Measurements from ENCODE around the gene DIPK1B. TPM values are rescaled to one million over a fixed set of nuclear protein-coding genes. Genes with fewer than 3 reads are reported as not detected.

The DIPK1B gene
- polyA plus RNA-seq, 2 donors: 1.6 to 2.5 TPM

DNA sequence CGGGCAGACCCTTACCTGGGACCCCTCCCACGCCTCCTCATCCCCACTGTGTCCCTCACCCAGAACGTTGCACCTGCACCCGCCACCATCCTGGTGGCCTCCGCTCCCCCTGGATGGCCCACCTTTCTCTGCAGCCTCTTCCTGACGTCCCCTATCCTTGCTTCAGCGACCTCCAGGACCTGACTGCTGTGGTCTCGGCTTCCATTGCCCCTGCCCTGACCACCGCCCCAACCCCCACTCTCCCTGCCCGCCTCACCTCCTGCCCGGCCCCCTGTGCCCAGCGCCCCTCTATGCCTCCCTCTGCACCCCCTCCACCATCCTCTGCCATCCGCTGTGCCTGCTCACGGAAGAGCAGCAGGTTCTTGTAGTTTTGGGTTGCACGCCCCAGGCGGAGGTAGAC lies 28.1 kb downstream of the DIPK1B start:
- H3K36me3 ChIP-seq (ENCODE audit: control insufficient read depth in 2 of 2, insufficient read depth in 2 of 2, low read length in 1 of 2): no peaks in the 10 kb centered on the region
- WGBS, 2 donors: 76 to 79% methylated on average over 16 of the region's 16 CpGs
- H3K27ac ChIP-seq (ENCODE audit: low read depth in 2 of 2, low read length in 1 of 2): no peak overlapping the region
- no peaks in the 10 kb centered on the region for H3K27me3 ChIP-seq (ENCODE audit: control insufficient read depth in 1 of 2, insufficient read depth in 2 of 2, low read length in 2 of 2)
- peaks cover 11 to 16% of the 10 kb centered on the region in 2 donors for H3K4me1 ChIP-seq (ENCODE audit: control insufficient read depth in 2 of 2, insufficient read depth in 2 of 2, low read length in 1 of 2)
- H3K9me3 ChIP-seq (ENCODE audit: control insufficient read depth in 2 of 2, insufficient read depth in 1 of 2, low read depth in 1 of 2, low read length in 1 of 2): no peaks in the 10 kb centered on the region
- H3K4me3 ChIP-seq (ENCODE audit: low read depth in 1 of 2, low read length in 2 of 2): no peak overlapping the region

DNA sequence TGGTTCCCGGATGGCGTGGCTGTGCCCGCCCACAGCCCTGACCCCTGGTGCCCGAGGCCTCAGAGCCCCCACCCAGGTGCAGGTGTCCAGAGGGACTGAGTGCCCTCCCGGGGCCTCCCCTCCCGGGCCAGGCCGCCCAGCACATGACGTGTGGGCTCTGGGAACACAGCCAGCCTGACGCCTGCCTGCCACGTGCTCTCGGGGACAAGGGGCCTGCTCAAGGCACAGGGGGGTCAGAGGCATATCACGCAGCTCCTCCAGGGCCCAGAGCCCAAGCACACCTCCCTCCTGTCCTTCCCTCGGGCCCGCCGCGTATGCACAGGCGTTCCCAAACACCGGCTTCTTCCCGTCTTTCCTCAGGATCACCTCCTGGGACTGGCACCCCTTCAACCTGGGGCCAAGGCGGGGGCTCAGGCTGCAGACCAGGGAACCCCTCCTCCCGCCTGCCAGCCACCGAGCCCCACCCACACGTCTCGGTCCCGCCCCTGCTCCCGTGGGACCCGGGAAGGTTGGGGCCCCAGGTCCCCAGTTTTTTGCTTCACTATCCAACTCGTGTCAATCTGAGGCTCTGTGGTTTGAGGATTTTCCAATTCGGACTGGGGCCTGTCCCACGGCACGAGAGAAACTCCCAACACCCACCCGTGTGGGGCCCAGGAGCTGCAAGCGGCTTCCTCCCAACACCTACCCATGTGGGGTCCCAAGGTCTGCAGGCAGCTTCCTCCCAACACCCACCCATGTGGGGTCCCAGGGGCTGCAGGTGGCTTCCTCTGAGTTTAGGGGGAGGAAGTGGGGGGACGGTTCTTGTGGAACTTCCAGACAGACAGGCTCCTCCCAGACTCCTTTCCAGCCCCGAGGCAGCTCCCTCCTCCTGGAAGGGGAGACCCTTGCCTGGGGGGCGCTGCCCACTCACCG lies 28.9 kb downstream of the DIPK1B start:
- Histone ChIP-seq H3K4me3 (ENCODE audit: low read depth in 1 of 2, low read length in 2 of 2) (peak overlapping the region in 1 of 2 donors; percentile 26), H3K27ac (ENCODE audit: low read depth in 2 of 2, low read length in 1 of 2) (no peak overlapping the region), H3K4me1 (ENCODE audit: control insufficient read depth in 2 of 2, insufficient read depth in 2 of 2, low read length in 1 of 2) (peaks cover 11 to 16% of the 10 kb centered on the region in 2 donors), H3K27me3 (ENCODE audit: control insufficient read depth in 1 of 2, insufficient read depth in 2 of 2, low read length in 2 of 2) (no peaks in the 10 kb centered on the region), H3K9me3 (ENCODE audit: control insufficient read depth in 2 of 2, insufficient read depth in 1 of 2, low read depth in 1 of 2, low read length in 1 of 2) (no peaks in the 10 kb centered on the region), H3K36me3 (ENCODE audit: control insufficient read depth in 2 of 2, insufficient read depth in 2 of 2, low read length in 1 of 2) (no peaks in the 10 kb centered on the region)
- WGBS, 2 donors: 16 to 20% methylated on average over 37 of the region's 37 CpGs

DNA sequence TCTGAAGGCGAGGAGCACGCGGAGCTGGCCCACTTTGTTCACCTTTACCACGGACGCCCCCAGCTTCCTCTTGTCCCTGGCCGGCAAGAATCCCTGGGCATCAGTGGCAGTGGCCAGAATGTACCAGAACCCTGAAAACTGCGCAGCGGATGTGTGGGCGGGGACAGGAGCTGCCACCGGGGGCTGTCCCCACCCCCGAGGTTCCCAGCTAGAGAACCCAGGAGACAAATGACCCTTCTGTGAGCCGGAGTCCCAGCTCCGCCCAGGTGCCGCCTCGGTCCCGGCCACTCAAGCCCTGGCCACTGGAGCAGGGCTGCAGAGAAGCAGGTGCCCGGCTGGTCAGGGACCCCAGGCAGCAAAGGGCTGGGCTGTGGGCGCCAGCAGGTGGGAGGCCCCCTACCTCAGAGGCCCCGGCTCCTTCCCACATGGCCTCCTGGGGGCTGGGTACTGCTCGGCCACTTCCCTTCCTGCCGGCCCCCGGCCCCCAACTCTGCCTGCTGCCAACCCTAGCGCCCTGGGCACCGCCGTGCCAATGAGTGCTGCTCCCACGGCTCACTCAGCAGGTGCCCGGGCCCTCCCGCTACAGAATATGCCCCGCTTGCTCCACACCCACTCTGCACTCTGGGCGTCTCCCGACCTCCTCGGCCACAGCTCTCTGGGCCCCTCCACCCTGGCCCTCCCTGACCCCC lies 29.7 kb downstream of the DIPK1B start:
- H3K9me3 ChIP-seq (ENCODE audit: control insufficient read depth in 2 of 2, insufficient read depth in 1 of 2, low read depth in 1 of 2, low read length in 1 of 2): no peaks in the 10 kb centered on the region
- 18 to 21% methylated on average over 32 of the region's 32 CpGs for WGBS, 2 donors
- no peaks in the 10 kb centered on the region for H3K27me3 ChIP-seq (ENCODE audit: control insufficient read depth in 1 of 2, insufficient read depth in 2 of 2, low read length in 2 of 2)
- no peak overlapping the region for H3K27ac ChIP-seq (ENCODE audit: low read depth in 2 of 2, low read length in 1 of 2)
- H3K4me3 ChIP-seq (ENCODE audit: low read depth in 1 of 2, low read length in 2 of 2): peak overlapping the region in 1 of 2 donors; percentile 26
- peaks cover 12 to 16% of the 10 kb centered on the region in 2 donors for H3K4me1 ChIP-seq (ENCODE audit: control insufficient read depth in 2 of 2, insufficient read depth in 2 of 2, low read length in 1 of 2)
- H3K36me3 ChIP-seq (ENCODE audit: control insufficient read depth in 2 of 2, insufficient read depth in 2 of 2, low read length in 1 of 2): no peaks in the 10 kb centered on the region

GRCh38 chr9:136742591-136743391 lies 30.4 kb downstream of the DIPK1B start, which contains the start of gene LCN10:
Gene LCN10, minus strand, starts transcription at chr9:136742940. Its CDS starts 37 bp downstream, at chr9:136742903.
- Histone ChIP-seq H3K9me3 (ENCODE audit: control insufficient read depth in 2 of 2, insufficient read depth in 1 of 2, low read depth in 1 of 2, low read length in 1 of 2) (no peaks in the 10 kb centered on the region), H3K4me1 (ENCODE audit: control insufficient read depth in 2 of 2, insufficient read depth in 2 of 2, low read length in 1 of 2) (peaks cover 12 to 16% of the 10 kb centered on the region in 2 donors), H3K27me3 (ENCODE audit: control insufficient read depth in 1 of 2, insufficient read depth in 2 of 2, low read length in 2 of 2) (no peaks in the 10 kb centered on the region), H3K36me3 (ENCODE audit: control insufficient read depth in 2 of 2, insufficient read depth in 2 of 2, low read length in 1 of 2) (no peaks in the 10 kb centered on the region), H3K4me3 (ENCODE audit: low read depth in 1 of 2, low read length in 2 of 2) (peak within 1 kb of the TSS in 1 of 2 donors; percentile 26), H3K27ac (ENCODE audit: low read depth in 2 of 2, low read length in 1 of 2) (no peak within 1 kb of the TSS)
- WGBS, 2 donors: 31% methylated on average over 22 to 25 of the region's 25 CpGs

DNA sequence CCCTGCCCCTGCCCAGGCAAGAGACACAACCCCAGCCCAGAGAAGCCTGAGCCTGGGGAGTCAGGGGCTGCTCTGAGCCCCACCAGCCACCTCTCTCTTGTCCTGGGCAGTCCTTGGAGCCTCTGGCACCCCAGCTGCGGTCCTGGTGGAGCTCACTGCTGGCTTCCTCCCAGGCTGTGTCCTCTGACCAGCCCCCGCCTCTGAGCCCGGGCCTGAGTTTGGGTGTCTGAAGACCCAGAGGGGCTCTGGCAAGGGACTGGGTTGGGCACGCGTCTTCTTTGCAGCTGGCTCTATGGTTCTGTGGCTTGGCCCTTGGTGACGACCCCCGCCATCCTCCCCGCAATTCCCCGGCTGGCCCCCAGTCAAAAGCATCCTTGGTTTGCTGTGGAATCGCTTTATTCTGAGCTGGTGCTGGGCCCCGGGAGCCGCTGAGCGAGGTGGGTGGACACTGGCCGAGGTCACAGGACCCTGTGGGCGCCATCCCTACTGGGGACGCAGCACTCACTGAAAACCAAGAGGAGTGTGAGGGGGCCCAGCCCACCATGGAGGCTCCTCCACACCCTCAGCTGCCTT lies 31.4 kb downstream of the DIPK1B start:
- Histone ChIP-seq H3K4me3 (ENCODE audit: low read depth in 1 of 2, low read length in 2 of 2) (no peak overlapping the region), H3K4me1 (ENCODE audit: control insufficient read depth in 2 of 2, insufficient read depth in 2 of 2, low read length in 1 of 2) (peaks cover 12 to 16% of the 10 kb centered on the region in 2 donors), H3K27ac (ENCODE audit: low read depth in 2 of 2, low read length in 1 of 2) (no peak overlapping the region), H3K9me3 (ENCODE audit: control insufficient read depth in 2 of 2, insufficient read depth in 1 of 2, low read depth in 1 of 2, low read length in 1 of 2) (no peaks in the 10 kb centered on the region), H3K27me3 (ENCODE audit: control insufficient read depth in 1 of 2, insufficient read depth in 2 of 2, low read length in 2 of 2) (no peaks in the 10 kb centered on the region), H3K36me3 (ENCODE audit: control insufficient read depth in 2 of 2, insufficient read depth in 2 of 2, low read length in 1 of 2) (no peaks in the 10 kb centered on the region)
- WGBS, 2 donors: 76 to 81% methylated on average over 16 of the region's 16 CpGs

DNA sequence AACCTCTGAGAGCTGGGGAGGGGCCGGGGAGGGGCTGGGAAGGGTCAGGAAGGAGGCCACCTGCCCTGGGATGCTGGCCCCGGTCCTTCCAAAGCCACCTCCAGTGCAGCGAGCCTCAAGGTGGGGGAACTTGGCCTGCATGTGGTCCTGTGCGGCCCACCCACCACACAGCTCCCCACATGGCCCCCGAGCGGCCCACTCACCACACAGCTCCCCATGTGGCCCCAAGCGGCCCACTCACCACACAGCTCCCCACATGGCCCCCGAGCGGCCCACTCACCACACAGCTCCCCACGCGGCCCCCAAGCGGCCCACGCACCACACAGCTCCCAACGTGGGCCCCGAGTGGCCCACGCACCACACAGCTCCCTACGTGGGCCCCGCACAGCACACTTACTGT lies 32.4 kb downstream of the DIPK1B start:
- H3K9me3 ChIP-seq (ENCODE audit: control insufficient read depth in 2 of 2, insufficient read depth in 1 of 2, low read depth in 1 of 2, low read length in 1 of 2): no peaks in the 10 kb centered on the region
- H3K27ac ChIP-seq (ENCODE audit: low read depth in 2 of 2, low read length in 1 of 2): no peak overlapping the region
- H3K4me3 ChIP-seq (ENCODE audit: low read depth in 1 of 2, low read length in 2 of 2): no peak overlapping the region
- H3K36me3 ChIP-seq (ENCODE audit: control insufficient read depth in 2 of 2, insufficient read depth in 2 of 2, low read length in 1 of 2): no peaks in the 10 kb centered on the region
- H3K27me3 ChIP-seq (ENCODE audit: control insufficient read depth in 1 of 2, insufficient read depth in 2 of 2, low read length in 2 of 2): no peaks in the 10 kb centered on the region
- 88 to 92% methylated on average over 11 to 18 of the region's 18 CpGs for WGBS, 2 donors
- H3K4me1 ChIP-seq (ENCODE audit: control insufficient read depth in 2 of 2, insufficient read depth in 2 of 2, low read length in 1 of 2): peaks cover 12 to 16% of the 10 kb centered on the region in 2 donors

DNA sequence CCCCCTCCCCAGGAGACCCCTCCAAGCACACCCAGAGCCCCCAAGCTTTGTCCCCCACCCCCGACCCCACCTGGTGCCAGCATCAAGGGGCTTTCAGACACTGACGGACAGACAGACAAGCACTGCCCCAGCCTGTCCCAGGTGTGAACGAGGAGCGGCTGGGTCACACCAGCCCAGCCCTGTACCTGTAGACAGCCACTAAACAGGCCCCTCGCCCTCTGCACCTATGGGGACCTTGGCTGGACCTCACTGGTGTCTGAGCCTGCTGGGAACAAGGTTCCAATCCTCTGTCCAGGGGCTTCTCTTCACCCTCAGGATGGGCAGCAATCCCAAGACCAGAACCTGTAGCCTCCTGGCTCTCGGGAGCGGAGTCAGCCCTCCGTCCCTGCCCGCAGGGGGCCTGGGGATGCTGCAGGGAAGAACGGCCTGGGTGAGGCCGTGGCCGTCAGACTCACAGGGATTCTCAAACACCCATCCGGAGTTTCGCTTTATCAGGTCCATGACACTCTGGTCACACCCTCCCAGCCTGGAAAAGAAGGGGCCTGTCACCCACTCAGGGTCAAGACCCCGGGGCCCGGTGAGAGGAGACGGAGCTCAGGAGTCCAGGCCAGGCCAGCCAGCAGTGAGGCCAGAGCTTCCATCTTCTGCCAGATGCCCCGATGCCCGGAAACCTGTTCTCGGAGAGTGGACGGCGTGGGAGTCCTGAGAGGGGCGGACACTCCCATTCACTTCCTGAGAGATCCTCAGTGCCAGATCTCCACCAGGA lies 33.2 kb downstream of the DIPK1B start:
- 80 to 82% methylated on average over 23 of the region's 23 CpGs for WGBS, 2 donors
- Histone ChIP-seq H3K36me3 (ENCODE audit: control insufficient read depth in 2 of 2, insufficient read depth in 2 of 2, low read length in 1 of 2) (no peaks in the 10 kb centered on the region), H3K4me3 (ENCODE audit: low read depth in 1 of 2, low read length in 2 of 2) (no peak overlapping the region), H3K27ac (ENCODE audit: low read depth in 2 of 2, low read length in 1 of 2) (no peak overlapping the region), H3K27me3 (ENCODE audit: control insufficient read depth in 1 of 2, insufficient read depth in 2 of 2, low read length in 2 of 2) (no peaks in the 10 kb centered on the region), H3K9me3 (ENCODE audit: control insufficient read depth in 2 of 2, insufficient read depth in 1 of 2, low read depth in 1 of 2, low read length in 1 of 2) (no peaks in the 10 kb centered on the region), H3K4me1 (ENCODE audit: control insufficient read depth in 2 of 2, insufficient read depth in 2 of 2, low read length in 1 of 2) (peaks cover 12 to 16% of the 10 kb centered on the region in 2 donors)

GRCh38 chr9:136746155-136746490 lies 33.8 kb downstream of the DIPK1B start:
- no peaks in the 10 kb centered on the region for H3K9me3 ChIP-seq (ENCODE audit: control insufficient read depth in 2 of 2, insufficient read depth in 1 of 2, low read depth in 1 of 2, low read length in 1 of 2)
- no peak overlapping the region for H3K27ac ChIP-seq (ENCODE audit: low read depth in 2 of 2, low read length in 1 of 2)
- no peaks in the 10 kb centered on the region for H3K36me3 ChIP-seq (ENCODE audit: control insufficient read depth in 2 of 2, insufficient read depth in 2 of 2, low read length in 1 of 2)
- WGBS, 2 donors: 65 to 69% methylated on average over 22 of the region's 22 CpGs
- H3K4me1 ChIP-seq (ENCODE audit: control insufficient read depth in 2 of 2, insufficient read depth in 2 of 2, low read length in 1 of 2): peaks cover 12 to 13% of the 10 kb centered on the region in 2 donors
- H3K27me3 ChIP-seq (ENCODE audit: control insufficient read depth in 1 of 2, insufficient read depth in 2 of 2, low read length in 2 of 2): no peaks in the 10 kb centered on the region
- H3K4me3 ChIP-seq (ENCODE audit: low read depth in 1 of 2, low read length in 2 of 2): no peak overlapping the region
